SK-N-SH (cell line): ENCODE data around the gene ULK3. TPM values are rescaled to one million over a fixed set of nuclear protein-coding genes. Genes with fewer than 3 reads are reported as not detected.

Experiments used
- CTCF ChIA-PET: fragments of 300-600, 350-600 bp; formaldehyde crosslinking; extraction: SDS; loops from one replicate; lab custom pipeline; 2021; lab: Yijun Ruan, JAX
- POLR2A ChIA-PET: fragments of 350-600 bp; sonication (Branson Sonifier 250); formaldehyde crosslinking; extraction: SDS; loops from one replicate; lab custom pipeline; 2020; ENCODE audit warnings: antibody characterized with exemption, inconsistent platforms; lab: Yijun Ruan, JAX
- DNase-seq: peaks from one replicate; pipeline ENCODE4 v3.0.0; 2012
- H2AFZ ChIP-seq: fragments of 200-600 bp; sonication (generic); 2 replicates; pipeline ENCODE4 v1.8.1; 2016; ENCODE audit warnings: antibody characterized with exemption, mild to moderate bottlenecking, low read depth
- H3F3A ChIP-seq: fragments of 200-600 bp; sonication (generic); replicated peaks from 2 replicates; pipeline ENCODE3; 2016; ENCODE audit warnings: antibody characterized with exemption, mild to moderate bottlenecking; ENCODE audit not compliant: insufficient read depth
- H3K27ac ChIP-seq, 2 experiments: fragments of 200-500 bp in 1 of 2; fragments of 200-600 bp in 1 of 2; sonication (Bioruptor generic) in 1 of 2; sonication (generic), shearing (Covaris generic) in 1 of 2; 2 replicates each; pipeline versions ENCODE4 v1.5.1 to v1.6.1; 2014 to 2016; ENCODE audit warnings: low read depth in 2 of 2, inconsistent platforms in 1 of 2, low read length in 1 of 2, mild to moderate bottlenecking in 1 of 2, mixed read lengths in 1 of 2
- H3K27me3 ChIP-seq: fragments of 200-600 bp; sonication (generic), shearing (Covaris generic); 2 replicates; pipeline ENCODE4 v1.6.1; 2016; ENCODE audit warnings: mixed run types; ENCODE audit not compliant: insufficient read depth
- H3K36me3 ChIP-seq, 2 experiments: fragments of 200-500 bp in 1 of 2; fragments of 200-600 bp in 1 of 2; sonication (Bioruptor generic) in 1 of 2; sonication (generic) in 1 of 2; replicated peaks in 1 of 2; 2 replicates each; pipeline versions ENCODE3 to v1.5.1; 2014 to 2016; ENCODE audit warnings: low read length in 1 of 2, mild to moderate bottlenecking in 1 of 2; ENCODE audit not compliant: insufficient read depth in 2 of 2, control insufficient read depth in 1 of 2
- H3K4me1 ChIP-seq, 2 experiments: fragments of 200-500 bp in 1 of 2; fragments of 200-600 bp in 1 of 2; sonication (Bioruptor generic) in 1 of 2; sonication (generic), shearing (Covaris generic) in 1 of 2; 2 replicates each; pipeline versions ENCODE4 v1.5.1 to v1.6.1; 2014 to 2016; ENCODE audit warnings: low read depth in 1 of 2, low read length in 1 of 2, mixed run types in 1 of 2; ENCODE audit not compliant: insufficient read depth in 2 of 2, control insufficient read depth in 1 of 2
- H3K4me2 ChIP-seq: fragments of 200-600 bp; sonication (generic), shearing (Covaris generic); 2 replicates; pipeline ENCODE4 v1.6.1; 2017; ENCODE audit warnings: mixed run types
- H3K4me3 ChIP-seq, 2 experiments: fragments of 200-500 bp in 1 of 2; fragments of 200-600 bp in 1 of 2; sonication (Bioruptor generic) in 1 of 2; sonication (generic), shearing (Covaris generic) in 1 of 2; 2 replicates each; pipeline versions ENCODE4 v1.5.1 to v1.8.1; 2014 to 2016; ENCODE audit warnings: low read depth in 2 of 2, inconsistent platforms in 1 of 2, low read length in 1 of 2, mild to moderate bottlenecking in 1 of 2, mixed read lengths in 1 of 2, moderate library complexity in 1 of 2
- H3K79me2 ChIP-seq: fragments of 200-600 bp; sonication (generic); 2 replicates; pipeline ENCODE4 v1.8.1; 2017; ENCODE audit warnings: mild to moderate bottlenecking; ENCODE audit not compliant: insufficient read depth
- H3K9ac ChIP-seq: fragments of 200-600 bp; sonication (generic); 2 replicates; pipeline ENCODE4 v1.6.1; 2017; ENCODE audit warnings: mixed run types
- H3K9me2 ChIP-seq: fragments of 200-600 bp; sonication (generic); 2 replicates; pipeline ENCODE4 v1.6.1; 2017; ENCODE audit warnings: mixed run types
- H3K9me3 ChIP-seq: fragments of 200-600 bp; sonication (generic); 2 replicates; pipeline ENCODE4 v1.6.1; 2017; ENCODE audit warnings: mixed run types, mild to moderate bottlenecking, moderate library complexity
- H4K20me1 ChIP-seq: fragments of 200-600 bp; sonication (generic); 2 replicates; pipeline ENCODE4 v1.6.1; 2017; ENCODE audit warnings: mild to moderate bottlenecking, mixed run types; ENCODE audit not compliant: insufficient read depth
- CHD2 ChIP-seq: fragments of 150-350 bp; IDR thresholded peaks from 2 replicates; pipeline ENCODE4 v1.6.1; 2018; ENCODE audit warnings: low read length; ENCODE audit not compliant: partially characterized antibody
- ELF1 ChIP-seq: IDR thresholded peaks from 2 replicates; pipeline ENCODE4 v1.4.0; 2012
- GATA2 ChIP-seq: sonication (generic); formaldehyde crosslinking; IDR thresholded peaks from 2 replicates; pipeline ENCODE4 v1.5.0; 2020; ENCODE audit warnings: mild to moderate bottlenecking, missing genetic modification reagents
- JUND ChIP-seq: IDR thresholded peaks from 2 replicates; pipeline ENCODE4 v1.4.0; 2012
- NFIC ChIP-seq: IDR thresholded peaks from 2 replicates; pipeline ENCODE4 v1.4.0; 2012; ENCODE audit warnings: borderline replicate concordance
- NRF1 ChIP-seq: IDR thresholded peaks from 2 replicates; pipeline ENCODE4 v1.6.1; 2012; ENCODE audit warnings: low read depth, mild to moderate bottlenecking, low read length
- POLR2AphosphoS5 ChIP-seq: IDR thresholded peaks from 2 replicates; pipeline ENCODE4 v1.6.1; 2012; ENCODE audit warnings: low read depth, low read length
- RAD21 ChIP-seq: IDR thresholded peaks from 2 replicates; pipeline ENCODE4 v1.6.1; 2012; ENCODE audit warnings: mild to moderate bottlenecking, low read length
- SIN3A ChIP-seq: IDR thresholded peaks from 2 replicates; pipeline ENCODE4 v1.6.1; 2012; ENCODE audit warnings: low read depth, mild to moderate bottlenecking, low read length, moderate library complexity, borderline replicate concordance
- SMC3 ChIP-seq: IDR thresholded peaks from 2 replicates; pipeline ENCODE4 v1.6.1; 2012; ENCODE audit warnings: low read depth, low read length, improper control_type of control experiment
- TAF1 ChIP-seq: IDR thresholded peaks from 2 replicates; pipeline ENCODE4 v1.6.1; 2012; ENCODE audit warnings: low read depth, mild to moderate bottlenecking, low read length, moderate library complexity, borderline replicate concordance
- WGBS: methylation state at CpG from one replicate; pipeline ENCODE4 v1.1.6; 2017; ENCODE audit warnings: low lambda C conversion rate; 5-methylcytosine and 5-hydroxymethylcytosine counted together
- polyA plus RNA-seq, 3 experiments: library from polyadenylated mRNA; depleted of rRNA; stranded (reverse); fragments of >200 nt; gene quantifications; 2 replicates each; pipeline ENCODE4 v1.2.3, GENCODE V29; 2012
- TF ChIP-seq, protein P1 (sequence below): IDR thresholded peaks from 2 replicates; pipeline ENCODE4 v1.4.0; 2012; ENCODE audit warnings: low read depth, borderline replicate concordance
- TF ChIP-seq, protein P2 (sequence below): IDR thresholded peaks from 2 replicates; pipeline ENCODE4 v1.6.1; 2012; ENCODE audit warnings: mild to moderate bottlenecking, low read depth, low read length, moderate library complexity
- TF ChIP-seq, protein P3 (sequence below): IDR thresholded peaks from 2 replicates; pipeline ENCODE4; 2012
- TF ChIP-seq, protein P4 (sequence below): fragments of 150-350 bp; IDR thresholded peaks from 2 replicates; pipeline ENCODE4 v1.6.1; 2017; ENCODE audit warnings: antibody characterized with exemption, low read length, low read depth, borderline replicate concordance

ULK3 gene
- polyA plus RNA-seq, 1 of the 3 experiments (the other 2 are of a cell fraction), result 41.3 TPM

DNA sequence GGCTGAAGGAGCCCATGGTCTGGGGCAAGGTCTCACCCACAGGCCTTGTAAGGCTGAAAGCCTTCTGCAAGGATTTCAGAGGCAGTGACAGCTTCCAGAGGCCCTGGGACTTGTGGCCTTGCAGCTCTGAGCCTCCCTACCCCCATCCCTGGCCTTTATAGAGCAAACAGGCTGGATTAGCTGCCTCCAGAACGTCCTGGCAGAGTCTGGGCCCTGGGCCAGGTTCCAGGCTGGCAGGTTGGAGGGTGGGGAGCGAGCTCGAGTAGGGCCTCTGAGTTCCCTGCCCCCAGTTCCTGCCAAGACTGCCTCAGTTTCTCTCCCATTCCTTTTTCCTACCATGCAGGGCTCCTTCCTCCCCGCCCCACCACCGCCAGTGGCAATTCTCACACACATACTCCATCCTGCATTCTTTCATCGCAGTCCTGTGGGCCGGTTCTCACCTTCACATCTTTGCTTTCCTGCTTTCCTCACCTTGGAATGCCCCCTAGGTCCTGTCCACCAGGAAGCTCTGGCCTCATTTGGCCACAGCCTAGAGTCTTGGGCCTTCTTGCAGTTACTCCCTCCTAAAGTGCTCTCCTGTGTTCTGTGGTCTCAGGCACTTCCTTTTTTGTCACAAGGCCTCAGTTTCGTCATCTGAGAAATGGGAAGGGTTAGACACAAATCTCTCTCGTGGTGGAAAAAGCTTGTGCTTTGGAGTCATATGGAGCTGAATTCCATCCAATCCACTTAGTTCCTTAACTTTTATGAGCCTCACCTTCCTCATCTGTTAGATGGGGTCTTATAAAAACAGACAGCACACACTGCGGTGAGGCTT, 27.6 kb downstream of the ULK3 start:
- no peak overlapping the region for H2AFZ ChIP-seq
- H3K79me2 ChIP-seq, result no peaks in the 10 kb centered on the region
- ChIA-PET POLR2A (no interaction called here), CTCF (interaction anchor here (0.8 to 5.6 kb wide), 8 partner anchors 11 to 180 kb away, joined by 3 to 31 read pairs (median 4); partner anchors contain the start of genes CPLX3 and CSK)
- DNase-seq, result peak; percentile 53
- 72% methylated on average over 10 of the region's 10 CpGs for WGBS
- TF ChIP-seq CHD2 (peak; percentile 24), ELF1 (no peak)
- H3K4me2 ChIP-seq, result no peak overlapping the region
- H3K9me2 ChIP-seq, result no peaks in the 10 kb centered on the region
- no peak overlapping the region for H3K4me3 ChIP-seq
- H3K9me3 ChIP-seq, result no peaks in the 10 kb centered on the region
- H4K20me1 ChIP-seq, result no peaks in the 10 kb centered on the region
- no peaks in the 10 kb centered on the region for H3K27me3 ChIP-seq
- peaks cover 0 to 25% of the 10 kb centered on the region in 2 experiments; a peak in 1 of 4 replicates for H3K4me1 ChIP-seq
- no peaks in the 10 kb centered on the region for H3K36me3 ChIP-seq
- no peaks in the 10 kb centered on the region for H3F3A ChIP-seq
- H3K27ac ChIP-seq, result peak overlapping the region in 1 of 2 experiments; percentile 54; a peak in 1 of 4 replicates
- no peak overlapping the region for H3K9ac ChIP-seq

DNA sequence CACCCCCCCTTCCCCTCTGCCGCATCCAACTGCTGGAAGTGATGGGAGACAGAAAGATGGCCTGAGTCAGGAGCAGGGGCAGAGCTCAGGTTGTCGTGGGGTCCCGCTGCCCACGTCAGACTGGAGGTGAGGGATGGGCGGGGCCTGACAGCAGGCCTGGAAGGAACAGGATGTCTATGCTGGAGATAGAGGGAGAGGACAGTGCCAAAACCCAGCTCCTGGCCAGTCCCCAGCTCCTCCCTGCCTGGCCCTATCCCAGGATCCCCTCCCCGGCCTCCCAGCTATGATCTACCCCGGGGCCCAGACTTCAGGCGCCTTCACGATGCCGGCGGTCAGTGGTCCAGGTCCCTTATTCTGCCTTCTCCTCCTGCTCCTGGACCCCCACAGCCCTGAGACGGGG, 30.4 kb downstream of the ULK3 start, which contains the start of gene LMAN1L:
Gene LMAN1L (plus strand): TSS at position 303 of the 400 bp plus-strand sequence. CDS start 20 bp downstream, at position 323.
- no peak within 1 kb of the TSS for H3K27ac ChIP-seq
- H3K9ac ChIP-seq, result no peak within 1 kb of the TSS
- DNase-seq, result no peak
- no peaks in the 10 kb centered on the region for H3K9me3 ChIP-seq
- H3K4me3 ChIP-seq, result no peak within 1 kb of the TSS
- no peaks in the 10 kb centered on the region for H3K36me3 ChIP-seq
- H3K27me3 ChIP-seq, result no peaks in the 10 kb centered on the region
- H3K4me1 ChIP-seq, result peaks cover 0 to 23% of the 10 kb centered on the region in 2 experiments; a peak in 1 of 4 replicates
- ChIA-PET POLR2A (no interaction called here), CTCF (interaction anchor here (0.6 to 2.3 kb wide), 5 partner anchors 12 to 44 kb away, joined by 3 to 5 read pairs (median 3); no protein-coding TSS in a partner anchor)
- 87% methylated on average over 6 of the region's 12 CpGs for WGBS
- peaks cover 5% of the 10 kb centered on the region for H3F3A ChIP-seq
- no peaks in the 10 kb centered on the region for H3K79me2 ChIP-seq
- H3K9me2 ChIP-seq, result no peaks in the 10 kb centered on the region
- H4K20me1 ChIP-seq, result no peaks in the 10 kb centered on the region
- no peak within 1 kb of the TSS for H3K4me2 ChIP-seq
- no peak within 1 kb of the TSS for H2AFZ ChIP-seq
- TF ChIP-seq ELF1 (no peak), SMC3 (no peak), NRF1 (no peak), GATA2 (no peak), JUND (no peak), SIN3A (no peak), TAF1 (no peak), CHD2 (no peak), RAD21 (no peak), NFIC (no peak), POLR2AphosphoS5 (no peak)
- TF ChIP-seq, protein P1, sequence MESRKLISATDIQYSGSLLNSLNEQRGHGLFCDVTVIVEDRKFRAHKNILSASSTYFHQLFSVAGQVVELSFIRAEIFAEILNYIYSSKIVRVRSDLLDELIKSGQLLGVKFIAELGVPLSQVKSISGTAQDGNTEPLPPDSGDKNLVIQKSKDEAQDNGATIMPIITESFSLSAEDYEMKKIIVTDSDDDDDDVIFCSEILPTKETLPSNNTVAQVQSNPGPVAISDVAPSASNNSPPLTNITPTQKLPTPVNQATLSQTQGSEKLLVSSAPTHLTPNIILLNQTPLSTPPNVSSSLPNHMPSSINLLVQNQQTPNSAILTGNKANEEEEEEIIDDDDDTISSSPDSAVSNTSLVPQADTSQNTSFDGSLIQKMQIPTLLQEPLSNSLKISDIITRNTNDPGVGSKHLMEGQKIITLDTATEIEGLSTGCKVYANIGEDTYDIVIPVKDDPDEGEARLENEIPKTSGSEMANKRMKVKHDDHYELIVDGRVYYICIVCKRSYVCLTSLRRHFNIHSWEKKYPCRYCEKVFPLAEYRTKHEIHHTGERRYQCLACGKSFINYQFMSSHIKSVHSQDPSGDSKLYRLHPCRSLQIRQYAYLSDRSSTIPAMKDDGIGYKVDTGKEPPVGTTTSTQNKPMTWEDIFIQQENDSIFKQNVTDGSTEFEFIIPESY, result no peak
- TF ChIP-seq, protein P2, sequence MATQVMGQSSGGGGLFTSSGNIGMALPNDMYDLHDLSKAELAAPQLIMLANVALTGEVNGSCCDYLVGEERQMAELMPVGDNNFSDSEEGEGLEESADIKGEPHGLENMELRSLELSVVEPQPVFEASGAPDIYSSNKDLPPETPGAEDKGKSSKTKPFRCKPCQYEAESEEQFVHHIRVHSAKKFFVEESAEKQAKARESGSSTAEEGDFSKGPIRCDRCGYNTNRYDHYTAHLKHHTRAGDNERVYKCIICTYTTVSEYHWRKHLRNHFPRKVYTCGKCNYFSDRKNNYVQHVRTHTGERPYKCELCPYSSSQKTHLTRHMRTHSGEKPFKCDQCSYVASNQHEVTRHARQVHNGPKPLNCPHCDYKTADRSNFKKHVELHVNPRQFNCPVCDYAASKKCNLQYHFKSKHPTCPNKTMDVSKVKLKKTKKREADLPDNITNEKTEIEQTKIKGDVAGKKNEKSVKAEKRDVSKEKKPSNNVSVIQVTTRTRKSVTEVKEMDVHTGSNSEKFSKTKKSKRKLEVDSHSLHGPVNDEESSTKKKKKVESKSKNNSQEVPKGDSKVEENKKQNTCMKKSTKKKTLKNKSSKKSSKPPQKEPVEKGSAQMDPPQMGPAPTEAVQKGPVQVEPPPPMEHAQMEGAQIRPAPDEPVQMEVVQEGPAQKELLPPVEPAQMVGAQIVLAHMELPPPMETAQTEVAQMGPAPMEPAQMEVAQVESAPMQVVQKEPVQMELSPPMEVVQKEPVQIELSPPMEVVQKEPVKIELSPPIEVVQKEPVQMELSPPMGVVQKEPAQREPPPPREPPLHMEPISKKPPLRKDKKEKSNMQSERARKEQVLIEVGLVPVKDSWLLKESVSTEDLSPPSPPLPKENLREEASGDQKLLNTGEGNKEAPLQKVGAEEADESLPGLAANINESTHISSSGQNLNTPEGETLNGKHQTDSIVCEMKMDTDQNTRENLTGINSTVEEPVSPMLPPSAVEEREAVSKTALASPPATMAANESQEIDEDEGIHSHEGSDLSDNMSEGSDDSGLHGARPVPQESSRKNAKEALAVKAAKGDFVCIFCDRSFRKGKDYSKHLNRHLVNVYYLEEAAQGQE, result no peak
- TF ChIP-seq, protein P3, sequence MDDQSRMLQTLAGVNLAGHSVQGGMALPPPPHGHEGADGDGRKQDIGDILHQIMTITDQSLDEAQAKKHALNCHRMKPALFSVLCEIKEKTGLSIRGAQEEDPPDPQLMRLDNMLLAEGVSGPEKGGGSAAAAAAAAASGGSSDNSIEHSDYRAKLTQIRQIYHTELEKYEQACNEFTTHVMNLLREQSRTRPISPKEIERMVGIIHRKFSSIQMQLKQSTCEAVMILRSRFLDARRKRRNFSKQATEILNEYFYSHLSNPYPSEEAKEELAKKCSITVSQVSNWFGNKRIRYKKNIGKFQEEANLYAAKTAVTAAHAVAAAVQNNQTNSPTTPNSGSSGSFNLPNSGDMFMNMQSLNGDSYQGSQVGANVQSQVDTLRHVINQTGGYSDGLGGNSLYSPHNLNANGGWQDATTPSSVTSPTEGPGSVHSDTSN, result no peak
- TF ChIP-seq, protein P4, sequence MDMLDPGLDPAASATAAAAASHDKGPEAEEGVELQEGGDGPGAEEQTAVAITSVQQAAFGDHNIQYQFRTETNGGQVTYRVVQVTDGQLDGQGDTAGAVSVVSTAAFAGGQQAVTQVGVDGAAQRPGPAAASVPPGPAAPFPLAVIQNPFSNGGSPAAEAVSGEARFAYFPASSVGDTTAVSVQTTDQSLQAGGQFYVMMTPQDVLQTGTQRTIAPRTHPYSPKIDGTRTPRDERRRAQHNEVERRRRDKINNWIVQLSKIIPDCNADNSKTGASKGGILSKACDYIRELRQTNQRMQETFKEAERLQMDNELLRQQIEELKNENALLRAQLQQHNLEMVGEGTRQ, result no peak
